Measurements from ENCODE around the gene PTPRJ. TPM values are rescaled to one million over a fixed set of nuclear protein-coding genes. Genes with fewer than 3 reads are reported as not detected.

Gene PTPRJ
- total and polyA plus RNA-seq, 2 of the 13 experiments (the other 11 are each of a cell fraction or from before 2014, with no cell fraction given), result 1.0 to 1.2 TPM

- no peak for TF ChIP-seq ZBTB26 (CRISPR knock-in tag; IDR thresholded peaks at IDR 0.05; ENCODE audit: borderline replicate concordance)
- no peak for TF ChIP-seq GMEB2 (CRISPR knock-in tag; IDR thresholded peaks at IDR 0.05; ENCODE audit: low read depth)
- TF ChIP-seq ZBTB20 (CRISPR knock-in tag; IDR thresholded peaks at IDR 0.05; ENCODE audit: borderline replicate concordance, low read depth), result peak; percentile 28; the same call in 1 of the 2 replicates
- TF ChIP-seq PAWR (CRISPR knock-in tag; IDR thresholded peaks at IDR 0.05; ENCODE audit: borderline replicate concordance), result no peak
- no peak for TF ChIP-seq ZNF629 (CRISPR knock-in tag; conservative IDR thresholded peaks at IDR 0.05)
- TF ChIP-seq NR2F6 (IDR thresholded peaks at IDR 0.05), result peak; percentile 89
- TF ChIP-seq NR2F6 (CRISPR knock-in tag; IDR thresholded peaks at IDR 0.05), result peak; percentile 97
- TF ChIP-seq THAP11 (CRISPR knock-in tag; IDR thresholded peaks at IDR 0.05), result 0 out of 2 replicates have a peak, but pooled peaks have one; percentile 21
- no peak for TF ChIP-seq CAMTA2 (CRISPR knock-in tag; IDR thresholded peaks at IDR 0.05; ENCODE audit: borderline replicate concordance)
- TF ChIP-seq TEAD3 (CRISPR knock-in tag; optimal IDR thresholded peaks at IDR 0.05; ENCODE audit: borderline replicate concordance), result peak; percentile 46
- TF ChIP-seq KLF16 (CRISPR knock-in tag; IDR thresholded peaks at IDR 0.05), result no peak
- TF ChIP-seq ZNF788 (CRISPR knock-in tag; IDR thresholded peaks at IDR 0.05; ENCODE audit: borderline replicate concordance), result no peak
- TF ChIP-seq ZNF354B (CRISPR knock-in tag; IDR thresholded peaks at IDR 0.05), result no peak
- no peak for TF ChIP-seq DBP (CRISPR knock-in tag; IDR thresholded peaks at IDR 0.05; ENCODE audit: not compliant biosample characterization)
- TF ChIP-seq ZNF264 (CRISPR knock-in tag; IDR thresholded peaks at IDR 0.05), result 0 out of 2 replicates have a peak, but pooled peaks have one; percentile 42
- TF ChIP-seq ZNF225 (CRISPR knock-in tag; IDR thresholded peaks at IDR 0.05), result no peak
- TF ChIP-seq HNF4A (CRISPR knock-in tag; IDR thresholded peaks at IDR 0.05), result peak; percentile 64
- no peak for TF ChIP-seq SALL2 (CRISPR knock-in tag; IDR thresholded peaks at IDR 0.05)
- no peak for TF ChIP-seq WIZ (CRISPR knock-in tag; IDR thresholded peaks at IDR 0.05)
- TF ChIP-seq PRMT3 (CRISPR knock-in tag; IDR thresholded peaks at IDR 0.05; ENCODE audit: borderline replicate concordance, low read depth), result no peak
- peak; percentile 62; the same call in 1 of the 2 replicates for TF ChIP-seq SAP130 (CRISPR knock-in tag; IDR thresholded peaks at IDR 0.05; ENCODE audit: low read depth)
- TF ChIP-seq ZNF687 (CRISPR knock-in tag; IDR thresholded peaks at IDR 0.05), result peak; percentile 80
- TF ChIP-seq SOX5 (CRISPR knock-in tag; IDR thresholded peaks at IDR 0.05; ENCODE audit: borderline replicate concordance), result peak; percentile 34; the same call in 1 of the 2 replicates
- TF ChIP-seq CENPT (CRISPR knock-in tag; IDR thresholded peaks at IDR 0.05; ENCODE audit: low read depth), result no peak
These were observed 33.0 kb downstream of the PTPRJ start (continued) for GRCh38 chr11:48013269-48013901.
